Sigmoid colon (tissue), 7 donors: Measurements from ENCODE around the gene TPSD1. TPM values are rescaled to one million over a fixed set of nuclear protein-coding genes. Genes with fewer than 3 reads are reported as not detected.

Experiments used
- DNase-seq: peaks from one replicate; pipeline ENCODE4 v3.0.0-alpha.2; 2019
- H3K27ac ChIP-seq, 4 donors: fragments of 200-600 bp; sonication (generic); one replicate each; pipeline ENCODE4 v1.5.1; 2016 to 2019; ENCODE audit warnings: mild to moderate bottlenecking in 1 of 4
- H3K27me3 ChIP-seq, 3 donors: fragments of 200-600 bp; sonication (generic); one replicate each; pipeline ENCODE4 v1.5.1; 2019; ENCODE audit warnings: mild to moderate bottlenecking in 1 of 3
- H3K36me3 ChIP-seq, 4 donors: fragments of 200-600 bp; sonication (generic); one replicate each; pipeline ENCODE4 v1.5.1; 2016 to 2019
- H3K4me1 ChIP-seq, 4 donors: fragments of 200-600 bp; sonication (generic); one replicate each; pipeline ENCODE4 v1.5.1; 2017 to 2019
- H3K4me3 ChIP-seq, 4 donors: fragments of 200-600 bp; sonication (generic); one replicate each; pipeline ENCODE4 v1.5.1; 2017 to 2019; ENCODE audit warnings: mild to moderate bottlenecking in 2 of 4, moderate library complexity in 1 of 4
- H3K9me3 ChIP-seq, 4 donors: fragments of 200-600 bp in 3 of 4; sonication (generic) in 3 of 4; one replicate each; pipeline versions ENCODE4 v1.5.1 to v1.6.1; 2013 to 2019
- EP300 ChIP-seq, 4 donors: sonication (generic); formaldehyde crosslinking; IDR thresholded peaks; one replicate each; pipeline ENCODE4 v1.6.1; 2017; ENCODE audit warnings: antibody characterized with exemption in 4 of 4
- POLR2A ChIP-seq, 2 donors: fragments of 450-650 bp; IDR thresholded peaks; one replicate each; pipeline ENCODE4 v1.6.1; 2016; ENCODE audit warnings: antibody characterized with exemption in 2 of 2, mild to moderate bottlenecking in 2 of 2, moderate library complexity in 2 of 2
- POLR2AphosphoS5 ChIP-seq, 4 donors: sonication (generic); formaldehyde crosslinking; IDR thresholded peaks; one replicate each; pipeline ENCODE4 v1.6.1; 2017; ENCODE audit warnings: antibody characterized with exemption in 4 of 4
- WGBS, 2 donors: extraction: QIAGEN DNeasy Blood & Tissue Kit; methylation state at CpG; one replicate each; pipeline ENCODE4 v1.1.7; 2013; 5-methylcytosine and 5-hydroxymethylcytosine counted together
- intact Hi-C: fragments of 100-400 bp; cut with DNase I; formaldehyde crosslinking; loops from one replicate; pipeline ENCODE4 v1.15.1; 2023
- polyA plus RNA-seq, 3 donors: library from polyadenylated mRNA; stranded (reverse); fragments of 200-250 nt; gene quantifications; one replicate each; pipeline ENCODE4 v1.2.3, GENCODE V29; 2013
- total RNA-seq, 4 donors: library from RNA; depleted of rRNA; stranded (reverse); fragments of >200 nt; gene quantifications; one replicate each; pipeline ENCODE4 v1.1.0, GENCODE V29; 2016
- TF ChIP-seq, protein P1 (sequence below), 4 experiments: fragments of 450-650 bp in 3 of 4; fragments of 200-600 bp in 1 of 4; IDR thresholded peaks; one replicate each; pipeline ENCODE4 v1.5.1; 2016 to 2019; ENCODE audit warnings: antibody characterized with exemption in 4 of 4, mild to moderate bottlenecking in 3 of 4, moderate library complexity in 2 of 4
- donor health status: healthy with polysubstance abuse.
- donor health status: Bipolar disorder and iron deficiency.
- donor health status: healthy.

The TPSD1 gene
- total and polyA plus RNA-seq, 7 donors, result 0.71 to 5.3 (median 1.2) TPM; not detected in 4

DNA sequence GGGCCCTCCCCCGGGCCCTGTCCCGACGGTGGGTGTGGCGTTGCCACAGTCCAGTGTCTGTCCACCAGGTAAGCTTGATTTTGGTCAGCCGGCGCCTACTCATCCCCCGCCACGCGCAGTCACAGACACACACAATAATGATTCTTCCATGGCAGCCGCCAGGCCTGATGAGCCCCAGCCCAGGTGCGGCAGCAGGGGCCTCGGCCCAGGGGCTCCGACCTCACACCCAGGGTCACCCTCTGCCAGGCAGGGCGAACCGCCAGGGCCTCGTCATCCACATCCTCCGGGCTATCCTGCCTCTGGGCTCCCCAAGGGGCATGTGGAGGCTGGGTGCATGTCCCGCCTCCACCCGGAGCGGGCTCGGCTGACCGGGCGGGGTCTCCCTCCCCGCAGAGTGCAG, 38.3 kb upstream of the TPSD1 start:
- H3K4me3 ChIP-seq, result no peak overlapping the region
- H3K4me1 ChIP-seq, result peaks cover 0 to 8% (median 0%) of the 10 kb centered on the region in 4 donors
- TF ChIP-seq POLR2AphosphoS5 (IDR thresholded peaks at IDR 0.05) (no peak), EP300 (IDR thresholded peaks at IDR 0.05) (no peak), POLR2A (IDR thresholded peaks at IDR 0.05) (no peak)
- TF ChIP-seq, protein P1, sequence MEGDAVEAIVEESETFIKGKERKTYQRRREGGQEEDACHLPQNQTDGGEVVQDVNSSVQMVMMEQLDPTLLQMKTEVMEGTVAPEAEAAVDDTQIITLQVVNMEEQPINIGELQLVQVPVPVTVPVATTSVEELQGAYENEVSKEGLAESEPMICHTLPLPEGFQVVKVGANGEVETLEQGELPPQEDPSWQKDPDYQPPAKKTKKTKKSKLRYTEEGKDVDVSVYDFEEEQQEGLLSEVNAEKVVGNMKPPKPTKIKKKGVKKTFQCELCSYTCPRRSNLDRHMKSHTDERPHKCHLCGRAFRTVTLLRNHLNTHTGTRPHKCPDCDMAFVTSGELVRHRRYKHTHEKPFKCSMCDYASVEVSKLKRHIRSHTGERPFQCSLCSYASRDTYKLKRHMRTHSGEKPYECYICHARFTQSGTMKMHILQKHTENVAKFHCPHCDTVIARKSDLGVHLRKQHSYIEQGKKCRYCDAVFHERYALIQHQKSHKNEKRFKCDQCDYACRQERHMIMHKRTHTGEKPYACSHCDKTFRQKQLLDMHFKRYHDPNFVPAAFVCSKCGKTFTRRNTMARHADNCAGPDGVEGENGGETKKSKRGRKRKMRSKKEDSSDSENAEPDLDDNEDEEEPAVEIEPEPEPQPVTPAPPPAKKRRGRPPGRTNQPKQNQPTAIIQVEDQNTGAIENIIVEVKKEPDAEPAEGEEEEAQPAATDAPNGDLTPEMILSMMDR (IDR thresholded peaks at IDR 0.05), result no peak
- H3K36me3 ChIP-seq, result peaks cover 52 to 92% (median 83%) of the 10 kb centered on the region in 4 donors
- no peaks in the 10 kb centered on the region for H3K27me3 ChIP-seq
- intact Hi-C loops, result no loop called here
- H3K9me3 ChIP-seq, result no peaks in the 10 kb centered on the region
- WGBS, 2 donors, result 78 to 88% methylated on average over 24 of the region's 24 CpGs
- H3K27ac ChIP-seq, result no peak overlapping the region
- no peak for DNase-seq

DNA sequence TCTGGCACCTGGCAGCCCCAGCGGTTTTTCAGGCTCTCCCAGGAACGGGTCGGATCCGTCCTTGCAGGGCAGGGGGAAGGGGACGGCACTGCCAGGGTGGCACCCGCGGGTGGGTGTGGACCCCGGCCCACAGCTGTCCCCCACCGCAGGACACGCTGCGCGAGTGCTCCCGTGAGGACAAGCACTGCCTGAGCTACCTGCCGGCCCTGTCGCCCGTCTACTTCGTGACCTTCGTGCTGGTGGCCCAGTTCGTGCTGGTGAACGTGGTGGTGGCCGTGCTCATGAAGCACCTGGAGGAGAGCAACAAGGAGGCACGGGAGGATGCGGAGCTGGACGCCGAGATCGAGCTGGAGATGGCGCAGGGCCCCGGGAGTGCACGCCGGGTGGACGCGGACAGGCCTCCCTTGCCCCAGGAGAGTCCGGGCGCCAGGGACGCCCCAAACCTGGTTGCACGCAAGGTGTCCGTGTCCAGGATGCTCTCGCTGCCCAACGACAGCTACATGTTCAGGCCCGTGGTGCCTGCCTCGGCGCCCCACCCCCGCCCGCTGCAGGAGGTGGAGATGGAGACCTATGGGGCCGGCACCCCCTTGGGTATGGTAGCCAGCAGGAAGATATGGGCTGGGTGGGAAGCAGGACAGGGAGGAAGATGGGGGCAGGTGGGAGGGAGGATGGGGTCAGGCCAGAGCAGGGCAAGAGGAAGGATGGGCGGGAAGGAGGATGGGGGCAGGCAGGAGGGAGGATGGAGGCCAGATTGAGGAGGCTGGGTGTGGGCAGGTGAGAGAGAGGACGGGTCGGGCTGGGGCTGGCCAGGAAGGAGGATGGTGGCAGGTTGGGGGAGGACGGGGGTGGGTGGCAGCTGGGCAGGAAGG, 37.6 kb upstream of the TPSD1 start:
- H3K27me3 ChIP-seq, result no peaks in the 10 kb centered on the region
- peak overlapping the region in 1 of 4 donors; percentile 4 for H3K27ac ChIP-seq
- no peak overlapping the region for H3K4me3 ChIP-seq
- 82 to 89% methylated on average over 49 of the region's 49 CpGs for WGBS, 2 donors
- TF ChIP-seq, protein P1 (IDR thresholded peaks at IDR 0.05), result no peak
- TF ChIP-seq POLR2A (IDR thresholded peaks at IDR 0.05) (no peak), EP300 (IDR thresholded peaks at IDR 0.05) (no peak)
- H3K4me1 ChIP-seq, result peaks cover 0 to 8% (median 0%) of the 10 kb centered on the region in 4 donors
- H3K9me3 ChIP-seq, result no peaks in the 10 kb centered on the region
- intact Hi-C loops, result no loop called here
- peaks cover 45 to 84% (median 76%) of the 10 kb centered on the region in 4 donors for H3K36me3 ChIP-seq
- DNase-seq, result no peak

DNA sequence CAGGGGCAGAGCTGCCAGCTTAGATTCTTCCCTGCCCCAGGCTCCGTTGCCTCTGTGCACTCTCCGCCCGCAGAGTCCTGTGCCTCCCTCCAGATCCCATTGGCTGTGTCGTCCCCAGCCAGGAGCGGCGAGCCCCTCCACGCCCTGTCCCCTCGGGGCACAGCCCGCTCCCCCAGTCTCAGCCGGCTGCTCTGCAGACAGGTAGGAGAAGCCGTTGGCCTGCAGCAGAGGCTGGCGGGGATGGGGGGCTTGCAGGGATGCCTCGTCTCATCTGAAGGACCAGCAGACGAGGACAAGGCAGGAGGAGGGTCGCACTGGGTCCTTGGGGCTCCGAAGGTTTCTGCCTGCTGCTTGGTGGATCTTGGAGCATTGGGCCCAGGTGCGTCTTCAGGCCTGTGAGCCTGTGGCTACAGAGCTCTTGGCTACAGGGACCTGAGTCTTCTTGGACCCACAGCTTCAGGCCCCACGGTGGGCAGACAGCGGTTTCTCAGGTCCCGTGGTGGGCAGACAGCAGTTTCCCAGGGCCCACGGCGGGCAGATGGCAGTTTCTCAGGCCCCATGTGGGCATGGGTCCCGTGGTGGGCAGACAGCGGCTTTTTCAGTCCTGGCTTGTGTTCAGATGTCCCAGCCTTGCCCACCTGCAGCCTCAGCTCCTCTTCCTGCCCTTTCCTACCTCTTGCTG, 36.8 kb upstream of the TPSD1 start:
- peak overlapping the region in 1 of 4 donors; percentile 4 for H3K27ac ChIP-seq
- H3K4me3 ChIP-seq, result no peak overlapping the region
- H3K27me3 ChIP-seq, result no peaks in the 10 kb centered on the region
- TF ChIP-seq, protein P1 (IDR thresholded peaks at IDR 0.05), result no peak
- TF ChIP-seq POLR2AphosphoS5 (IDR thresholded peaks at IDR 0.05) (peak in 1 of 4 donors; percentile 11), POLR2A (IDR thresholded peaks at IDR 0.05) (no peak), EP300 (IDR thresholded peaks at IDR 0.05) (no peak)
- DNase-seq, result no peak
- H3K36me3 ChIP-seq, result peaks cover 45 to 76% (median 68%) of the 10 kb centered on the region in 4 donors
- H3K9me3 ChIP-seq, result no peaks in the 10 kb centered on the region
- WGBS, 2 donors, result 79 to 90% methylated on average over 24 of the region's 24 CpGs
- peaks cover 0 to 8% (median 0%) of the 10 kb centered on the region in 4 donors for H3K4me1 ChIP-seq
- intact Hi-C loops, result no loop called here

DNA sequence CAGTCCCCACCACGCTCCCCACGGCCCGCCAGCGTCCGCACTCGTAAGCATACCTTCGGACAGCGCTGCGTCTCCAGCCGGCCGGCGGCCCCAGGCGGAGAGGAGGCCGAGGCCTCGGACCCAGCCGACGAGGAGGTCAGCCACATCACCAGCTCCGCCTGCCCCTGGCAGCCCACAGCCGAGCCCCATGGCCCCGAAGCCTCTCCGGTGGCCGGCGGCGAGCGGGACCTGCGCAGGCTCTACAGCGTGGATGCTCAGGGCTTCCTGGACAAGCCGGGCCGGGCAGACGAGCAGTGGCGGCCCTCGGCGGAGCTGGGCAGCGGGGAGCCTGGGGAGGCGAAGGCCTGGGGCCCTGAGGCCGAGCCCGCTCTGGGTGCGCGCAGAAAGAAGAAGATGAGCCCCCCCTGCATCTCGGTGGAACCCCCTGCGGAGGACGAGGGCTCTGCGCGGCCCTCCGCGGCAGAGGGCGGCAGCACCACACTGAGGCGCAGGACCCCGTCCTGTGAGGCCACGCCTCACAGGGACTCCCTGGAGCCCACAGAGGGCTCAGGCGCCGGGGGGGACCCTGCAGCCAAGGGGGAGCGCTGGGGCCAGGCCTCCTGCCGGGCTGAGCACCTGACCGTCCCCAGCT, 35.7 kb upstream of the TPSD1 start:
- intact Hi-C loops, result no loop called here
- no peaks in the 10 kb centered on the region for H3K27me3 ChIP-seq
- H3K9me3 ChIP-seq, result no peaks in the 10 kb centered on the region
- H3K4me1 ChIP-seq, result peaks cover 0 to 16% (median 2%) of the 10 kb centered on the region in 4 donors
- no peak for DNase-seq
- TF ChIP-seq POLR2A (IDR thresholded peaks at IDR 0.05) (no peak), POLR2AphosphoS5 (IDR thresholded peaks at IDR 0.05) (no peak), EP300 (IDR thresholded peaks at IDR 0.05) (no peak)
- TF ChIP-seq, protein P1 (IDR thresholded peaks at IDR 0.05), result no peak
- peak overlapping the region in 1 of 4 donors; percentile 11 for H3K27ac ChIP-seq
- 89 to 92% methylated on average over 55 of the region's 55 CpGs for WGBS, 2 donors
- H3K4me3 ChIP-seq, result no peak overlapping the region
- H3K36me3 ChIP-seq, result peaks cover 34 to 65% (median 57%) of the 10 kb centered on the region in 4 donors
